HCT116 (cell line): Measurements from ENCODE around the gene GRIFIN. TPM values are rescaled to one million over a fixed set of nuclear protein-coding genes. Genes with fewer than 3 reads are reported as not detected.
"Not testable (repeated sequence)": the region's sequence is repeated elsewhere in the genome, so short reads cannot be mapped to it uniquely, and the experiment has no call there.

Experiments used
- ATAC-seq: fragments of 200-7000 bp; cut with Tn5 transposase; 2 replicates; pipeline ENCODE4 v1.9.1; 2020; ENCODE audit warnings: mild to moderate bottlenecking, moderate library complexity
- BruUV-seq: library from RNA; stranded (reverse); fragments of 400-500 nt; replicated peaks from 2 replicates; lab custom pipeline; 2021; lab: Mats Ljungman, UMichigan
- CTCF ChIA-PET: fragments of 300-600 bp; sonication (Branson Sonifier 250); formaldehyde crosslinking; loops from one replicate; lab custom pipeline; 2021; ENCODE audit warnings: antibody characterized with exemption; lab: Charles Lee
- POLR2A ChIA-PET: fragments of 300-600, 350-600 bp; sonication (Branson Sonifier 250); formaldehyde crosslinking; loops from one replicate; lab custom pipeline; 2021; ENCODE audit warnings: antibody characterized with exemption; lab: Charles Lee
- RAD21 ChIA-PET, 2 experiments: fragments of 300-600 bp; sonication (Branson Sonifier 250); formaldehyde crosslinking; loops; one replicate each; lab custom pipeline; 2023; ENCODE audit warnings: low total read pairs in 2 of 2; ENCODE audit not compliant: uncharacterized antibody in 2 of 2, unreplicated experiment in 2 of 2, low non-redundant PET in 1 of 2; lab: Charles Lee
- DNase-seq: peaks from one replicate; pipeline ENCODE4 v3.0.0-alpha.2; 2010; ENCODE audit warnings: low read depth, low spot score
- H2AFZ ChIP-seq: fragments of 200-600 bp; shearing (Covaris generic), sonication (generic); 2 replicates; pipeline ENCODE4 v1.6.1; 2017; ENCODE audit warnings: low read depth, mixed run types, mixed read lengths, antibody characterized with exemption, low read length; ENCODE audit not compliant: poor library complexity, severe bottlenecking
- H3K27ac ChIP-seq: 2 replicates; pipeline ENCODE4 v1.5.1; 2012; ENCODE audit warnings: low read depth, low read length
- H3K27me3 ChIP-seq: fragments of 200-600 bp; sonication (generic); 2 replicates; pipeline ENCODE4 v1.6.1; 2016; ENCODE audit warnings: mixed run types, low read length, mixed read lengths; ENCODE audit not compliant: insufficient read depth
- H3K36me3 ChIP-seq, 2 experiments: fragments of 200-500 bp in 1 of 2; fragments of 200-600 bp in 1 of 2; sonication (Bioruptor generic) in 1 of 2; sonication (generic) in 1 of 2; 2 replicates each; pipeline versions ENCODE4 v1.5.1 to v1.6.1; 2014 to 2016; ENCODE audit warnings: low read length in 2 of 2, inconsistent platforms in 1 of 2, mixed read lengths in 1 of 2, mixed run types in 1 of 2; ENCODE audit not compliant: insufficient read depth in 2 of 2, control insufficient read depth in 1 of 2
- H3K4me1 ChIP-seq, 2 experiments: fragments of 200-600 bp in 1 of 2; sonication (generic) in 1 of 2; 2 replicates each; pipeline versions ENCODE4 v1.5.1 to v1.6.1; 2012 to 2017; ENCODE audit warnings: low read length in 2 of 2, inconsistent platforms in 1 of 2, mild to moderate bottlenecking in 1 of 2, mixed read lengths in 1 of 2, mixed run types in 1 of 2, moderate library complexity in 1 of 2; ENCODE audit not compliant: insufficient read depth in 2 of 2, control insufficient read depth in 1 of 2
- H3K4me2 ChIP-seq: fragments of 200-600 bp; sonication (generic); 2 replicates; pipeline ENCODE4 v1.6.1; 2017; ENCODE audit warnings: mixed run types, low read length, mixed read lengths
- H3K4me3 ChIP-seq, 2 experiments: fragments of 200-600 bp in 1 of 2; sonication (generic) in 1 of 2; replicated peaks in 1 of 2; 2 replicates each; pipeline ENCODE4 v1.5.1; 2011 to 2016; ENCODE audit warnings: low read length in 2 of 2, control low read depth in 1 of 2, low read depth in 1 of 2, mild to moderate bottlenecking in 1 of 2, mixed read lengths in 1 of 2, mixed run types in 1 of 2
- H3K79me2 ChIP-seq: fragments of 200-600 bp; sonication (generic); 2 replicates; pipeline ENCODE4 v1.6.1; 2017; ENCODE audit warnings: mild to moderate bottlenecking, mixed run types, low read length, moderate library complexity, mixed read lengths; ENCODE audit not compliant: insufficient read depth
- H3K9ac ChIP-seq: fragments of 200-600 bp; sonication (generic); 2 replicates; pipeline ENCODE4 v1.6.1; 2016; ENCODE audit warnings: low read length, mixed read lengths
- H3K9me2 ChIP-seq: fragments of 200-600 bp; sonication (generic), shearing (Covaris generic); 2 replicates; pipeline ENCODE4 v1.6.1; 2017; ENCODE audit warnings: mixed run types, mild to moderate bottlenecking, moderate library complexity; ENCODE audit not compliant: insufficient read depth
- H3K9me3 ChIP-seq, 2 experiments: fragments of 200-500 bp in 1 of 2; fragments of 200-600 bp in 1 of 2; sonication (Bioruptor generic) in 1 of 2; sonication (generic) in 1 of 2; 2 replicates each; pipeline ENCODE4 v1.6.1; 2014 to 2017; ENCODE audit warnings: low read length in 2 of 2, mixed read lengths in 2 of 2, inconsistent platforms in 1 of 2, low read depth in 1 of 2, mild to moderate bottlenecking in 1 of 2, mixed run types in 1 of 2, moderate library complexity in 1 of 2; ENCODE audit not compliant: control insufficient read depth in 1 of 2, insufficient read depth in 1 of 2
- H4K20me1 ChIP-seq: fragments of 200-600 bp; sonication (generic), shearing (Covaris generic); 2 replicates; pipeline ENCODE4 v1.6.1; 2017; ENCODE audit warnings: mixed run types, mild to moderate bottlenecking, moderate library complexity; ENCODE audit not compliant: insufficient read depth
- CEBPB ChIP-seq: IDR thresholded peaks from 2 replicates; pipeline ENCODE4 v1.6.1; 2012; ENCODE audit warnings: low read depth
- ELF1 ChIP-seq: IDR thresholded peaks from 2 replicates; pipeline ENCODE4 v1.6.1; 2012; ENCODE audit warnings: low read depth, borderline replicate concordance
- EZH2 ChIP-seq: fragments of 200-600 bp; sonication (generic); IDR thresholded peaks from 2 replicates; pipeline ENCODE4 v1.6.1; 2017; ENCODE audit warnings: antibody characterized with exemption, mixed run types
- MAX ChIP-seq: IDR thresholded peaks from 2 replicates; pipeline ENCODE4 v1.6.1; 2012
- POLR2A ChIP-seq: IDR thresholded peaks from 2 replicates; pipeline ENCODE4 v1.7.0; 2011; ENCODE audit warnings: borderline replicate concordance; ENCODE audit not compliant: insufficient read depth, insufficient read length; ENCODE audit errors: extremely low read depth
- POLR2AphosphoS5 ChIP-seq: IDR thresholded peaks from 2 replicates; pipeline ENCODE4 v1.6.1; 2011; ENCODE audit warnings: mild to moderate bottlenecking, low read depth, low read length, moderate library complexity
- SIN3A ChIP-seq: IDR thresholded peaks from 2 replicates; pipeline ENCODE4 v1.6.1; 2012; ENCODE audit warnings: low read depth
- SP1 ChIP-seq: IDR thresholded peaks from 2 replicates; pipeline ENCODE4 v1.6.1; 2012; ENCODE audit warnings: low read depth
- SRF ChIP-seq: IDR thresholded peaks from 2 replicates; pipeline ENCODE4 v1.6.1; 2012; ENCODE audit warnings: low read depth
- TCF7L2 ChIP-seq: IDR thresholded peaks from 2 replicates; pipeline ENCODE4 v1.7.0; 2011; ENCODE audit warnings: borderline replicate concordance, inconsistent platforms; ENCODE audit not compliant: insufficient read depth, insufficient read length; ENCODE audit errors: extremely low read depth
- YY1 ChIP-seq: IDR thresholded peaks from 2 replicates; pipeline ENCODE4 v1.6.1; 2011; ENCODE audit warnings: low read length, low read depth, moderate library complexity, mild to moderate bottlenecking; ENCODE audit not compliant: insufficient replicate concordance; ENCODE audit errors: extremely low read depth
- ZBTB33 ChIP-seq: IDR thresholded peaks from 2 replicates; pipeline ENCODE4 v1.6.1; 2011; ENCODE audit warnings: mild to moderate bottlenecking, low read length, moderate library complexity; ENCODE audit not compliant: insufficient replicate concordance; ENCODE audit errors: extremely low read depth
- ZFX ChIP-seq: fragments of 450-650 bp; IDR thresholded peaks from 2 replicates; pipeline ENCODE4 v1.6.1; 2017
- ZNF274 ChIP-seq: fragments of 200-500 bp; sonication (Bioruptor generic); IDR thresholded peaks from 2 replicates; pipeline ENCODE4 v1.6.1; 2014; ENCODE audit warnings: mild to moderate bottlenecking, low read depth, low read length, inconsistent platforms
- intact Hi-C: fragments of 100-400 bp; cut with micrococcal nuclease; formaldehyde crosslinking; loops from 2 replicates; pipeline ENCODE4 v1.10.0; 2022
- total RNA-seq: library from RNA; stranded (reverse); gene quantifications from one replicate; pipeline ENCODE4 v1.2.1, GENCODE V29; 2021; ENCODE audit not compliant: unreplicated experiment

The GRIFIN gene
- total RNA-seq, 1 experiment from 2014 or later: not detected

- TF ChIP-seq ELF1: no peak
- no peak for TF ChIP-seq CEBPB
- TF ChIP-seq POLR2AphosphoS5: no peak
- TF ChIP-seq ZNF274: no peak
- TF ChIP-seq EZH2: no peak
- no peak for TF ChIP-seq SRF
- TF ChIP-seq YY1: no peak
- TF ChIP-seq SIN3A: no peak
- TF ChIP-seq POLR2A: no peak
Measured at GRCh38 chr7:2460188-2460587, 16.0 kb downstream of the GRIFIN start (continued).

- ChIA-PET RAD21 (no interaction called here), POLR2A (no interaction called here), CTCF (interaction anchor here (2.5 kb wide), 1 partner anchor 10 kb away, joined by 13 read pairs; no protein-coding TSS in a partner anchor)
- no peaks in the 10 kb centered on the region for H3K27me3 ChIP-seq
- no peak overlapping the region for H2AFZ ChIP-seq
- H4K20me1 ChIP-seq: no peaks in the 10 kb centered on the region
- no TSS peak for BruUV-seq
- no peaks in the 10 kb centered on the region; a peak in 1 of 4 replicates for H3K4me1 ChIP-seq
- intact Hi-C loops: no loop called here
- no peak overlapping the region for H3K4me2 ChIP-seq
- H3K9me3 ChIP-seq: no peaks in the 10 kb centered on the region
- H3K79me2 ChIP-seq: no peaks in the 10 kb centered on the region
- no peaks in the 10 kb centered on the region for H3K36me3 ChIP-seq
- H3K9me2 ChIP-seq: no peaks in the 10 kb centered on the region
- no peak overlapping the region for H3K27ac ChIP-seq
- no peak overlapping the region for H3K9ac ChIP-seq
- TF ChIP-seq SIN3A: no peak
- TF ChIP-seq ZBTB33: no peak
- TF ChIP-seq TCF7L2: no peak
- TF ChIP-seq MAX: no peak
- TF ChIP-seq ZFX: no peak
- no peak for TF ChIP-seq ELF1
- TF ChIP-seq ZNF274: no peak
- TF ChIP-seq SP1: no peak
- DNase-seq: no peak
- no peak for ATAC-seq
- no peak overlapping the region for H3K4me3 ChIP-seq
Measured at GRCh38 chr7:2459674-2460073, 16.5 kb downstream of the GRIFIN start.

GRCh38 chr7:2453849-2454248 lies 22.3 kb downstream of the GRIFIN start:
- H3K9me3 ChIP-seq, H3K4me3 ChIP-seq, H3K4me2 ChIP-seq, H3K27me3 ChIP-seq, BruUV-seq, H4K20me1 ChIP-seq, H3K79me2 ChIP-seq, POLR2A ChIA-PET, H2AFZ ChIP-seq, RAD21 ChIA-PET, H3K9me2 ChIP-seq, H3K9ac ChIP-seq, H3K36me3 ChIP-seq, DNase-seq, intact Hi-C loops, H3K27ac ChIP-seq, ATAC-seq: not testable (repeated sequence)
- CTCF ChIA-PET: interaction anchor here (5.8 kb wide), 1 partner anchor 16 kb away, joined by 63 read pairs; no protein-coding TSS in a partner anchor
- H3K4me1 ChIP-seq: peaks cover 10 to 15% of the 10 kb centered on the region in 2 experiments; a peak in 3 of 4 replicates
